ENCODE results near the gene RHBDL1. TPM values are rescaled to one million over a fixed set of nuclear protein-coding genes. Genes with fewer than 3 reads are reported as not detected.
A peak's percentile ranks its signal among the peaks of the same experiment; 100 is the strongest.

The RHBDL1 gene
- total and polyA plus RNA-seq, 9 of the 15 experiments (the other 6 are each of a cell fraction or from before 2014, with no cell fraction given) = 0.03 to 5.6 (median 1.3) TPM; not detected in 1

DNA sequence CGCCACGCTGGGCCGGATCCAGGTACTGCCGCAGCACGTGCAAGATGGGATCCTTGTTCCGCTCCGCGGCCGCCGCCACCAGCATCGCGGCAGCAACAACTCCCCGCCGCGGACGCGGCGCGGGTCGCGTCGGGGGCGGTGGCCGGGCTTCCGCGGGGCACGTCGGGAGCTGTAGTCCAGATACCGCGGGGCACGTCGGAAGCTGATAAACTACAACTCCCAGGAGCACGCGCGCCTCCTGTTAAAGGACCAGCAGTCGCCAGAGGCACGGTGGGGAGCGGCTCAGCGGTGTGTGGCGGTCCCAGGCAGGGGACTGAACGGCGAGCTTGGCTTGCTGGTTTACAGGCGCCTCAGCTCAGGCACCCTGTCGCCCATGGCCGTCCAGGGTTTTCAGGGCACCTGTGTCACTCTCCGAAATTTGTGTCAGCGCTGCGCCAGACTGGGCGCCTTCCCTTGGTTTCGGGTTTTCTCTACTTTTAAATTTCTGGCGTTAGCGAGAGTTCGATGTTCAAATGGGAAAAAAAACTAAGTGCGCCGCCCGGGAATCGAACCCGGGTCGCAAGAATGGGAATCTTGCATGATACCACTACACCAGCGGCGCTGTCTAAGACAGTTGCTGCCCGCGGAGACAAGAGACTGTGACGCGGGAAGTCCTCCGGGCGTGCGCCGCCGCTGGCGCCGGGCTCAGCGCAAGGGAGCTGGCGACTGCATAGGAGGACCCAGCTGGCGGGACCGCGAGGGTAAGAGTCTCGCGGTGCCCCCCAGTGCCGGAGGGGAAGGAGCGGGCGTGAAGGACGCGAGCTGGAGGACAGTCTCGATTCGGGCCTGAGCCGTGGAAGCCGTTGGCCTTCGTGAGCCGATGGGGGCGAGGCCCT is 39.0 kb upstream of the RHBDL1 start, which contains the start of gene METTL26 (continued):
- TF ChIP-seq ASH1L (IDR thresholded peaks at IDR 0.05; ENCODE audit: borderline replicate concordance, low read depth, partially characterized antibody) = no peak
- no peak for TF ChIP-seq TAF7 (tag; IDR thresholded peaks at IDR 0.05)
- peak; percentile 28; the same call in 1 of the 2 replicates for TF ChIP-seq MAFK (IDR thresholded peaks at IDR 0.05; ENCODE audit: low read length)
- peak; percentile 41; the same call in 1 of the 2 replicates for TF ChIP-seq GATAD2B (IDR thresholded peaks at IDR 0.05; ENCODE audit: borderline replicate concordance)
- TF ChIP-seq CREB5 (CRISPR knock-in tag; IDR thresholded peaks at IDR 0.05) = no peak
- TF ChIP-seq TSC22D4 (tag; IDR thresholded peaks at IDR 0.05) = no peak
- TF ChIP-seq CC2D1A (IDR thresholded peaks at IDR 0.05) = no peak
- TF ChIP-seq RBM17 (IDR thresholded peaks at IDR 0.05; ENCODE audit: borderline replicate concordance, low read depth, low read length) = no peak
- peak; percentile 69 for TF ChIP-seq POLR2A (conservative IDR thresholded peaks at IDR 0.05)
- TF ChIP-seq NUFIP1 (IDR thresholded peaks at IDR 0.05; ENCODE audit: partially characterized antibody) = no peak
- no peak for TF ChIP-seq ZNF217 (CRISPR knock-in tag; IDR thresholded peaks at IDR 0.05)
- peak; percentile 98 for TF ChIP-seq RBM22 (IDR thresholded peaks at IDR 0.05; ENCODE audit: low read depth, low read length, poor library complexity, severe bottlenecking)
- no peak; the same call in 1 of the 2 replicates for TF ChIP-seq ZNF395 (CRISPR knock-in tag; IDR thresholded peaks at IDR 0.05)
- TF ChIP-seq MIER1 (IDR thresholded peaks at IDR 0.05; ENCODE audit: low read depth) = no peak
- no peak for TF ChIP-seq CBX5 (IDR thresholded peaks at IDR 0.05; ENCODE audit: borderline replicate concordance, low read depth)
- no peak for TF ChIP-seq TCFL5 (CRISPR knock-in tag; conservative IDR thresholded peaks at IDR 0.05)
- no peak for TF ChIP-seq U2AF2 (optimal IDR thresholded peaks at IDR 0.05; ENCODE audit: low read depth, low read length)
- no peak; the same call in 1 of the 2 replicates for TF ChIP-seq MYBL2 (IDR thresholded peaks at IDR 0.05; ENCODE audit: low read depth)
- no peak for TF ChIP-seq MYBL2 (CRISPR knock-in tag; IDR thresholded peaks at IDR 0.05; ENCODE audit: borderline replicate concordance)
- TF ChIP-seq KAT8 (IDR thresholded peaks at IDR 0.05; ENCODE audit: low read depth) = no peak
- TF ChIP-seq PTBP1 (IDR thresholded peaks at IDR 0.05; ENCODE audit: low read depth, low read length) = no peak
- TF ChIP-seq ZNF717 (CRISPR knock-in tag; IDR thresholded peaks at IDR 0.05) = no peak
- no peak for TF ChIP-seq ZNF75A (CRISPR knock-in tag; IDR thresholded peaks at IDR 0.05)
- TF ChIP-seq ZNF584 (CRISPR knock-in tag; IDR thresholded peaks at IDR 0.05; ENCODE audit: low read depth) = peak; percentile 51; the same call in 1 of the 2 replicates

Measured in K562 (cell line).